Activated naive CD4-positive, alpha-beta T cell treated with Interleukin-2 at 50 U/mL for 16 hours (primary cell): ENCODE results near the gene CPHXL2.
A peak's percentile ranks its signal among the peaks of the same experiment; 100 is the strongest.

Experiments
- DNase-seq: peaks from one replicate; pipeline ENCODE4 v3.0.0-alpha.2; 2020

CPHXL2 gene

GRCh38 chr16:75640598-75640997 lies 36.2 kb downstream of the CPHXL2 start:
- DNase-seq, result no peak

- no peak for DNase-seq
Observed at GRCh38 chr16:75635036-75635435, 41.8 kb downstream of the CPHXL2 start.

GRCh38 chr16:75632857-75633256 lies 44.0 kb downstream of the CPHXL2 start:
- no peak for DNase-seq

GRCh38 chr16:75630052-75630451 lies 46.8 kb downstream of the CPHXL2 start:
- DNase-seq, result no peak

- DNase-seq, result no peak
Observed at GRCh38 chr16:75629132-75629531, 47.7 kb downstream of the CPHXL2 start.

GRCh38 chr16:75628351-75628750 lies 48.5 kb downstream of the CPHXL2 start:
- DNase-seq, result no peak

GRCh38 chr16:75627851-75628250 lies 49.0 kb downstream of the CPHXL2 start:
- DNase-seq, result no peak

GRCh38 chr16:75626806-75627205 lies 50.0 kb downstream of the CPHXL2 start:
- DNase-seq, result no peak

- no peak for DNase-seq
Observed at GRCh38 chr16:75624921-75625334, 51.9 kb downstream of the CPHXL2 start.

GRCh38 chr16:75622761-75623605 lies 53.8 kb downstream of the CPHXL2 start, which contains the start of gene ADAT1:
ADAT1 (minus strand) TSS chr16:75623281; CDS start chr16:75620799, 2,482 bp downstream.
- peak; percentile 97 for DNase-seq

GRCh38 chr16:75621170-75621477 lies 55.7 kb downstream of the CPHXL2 start:
- DNase-seq, result no peak

GRCh38 chr16:75620326-75621169 lies 56.3 kb downstream of the CPHXL2 start:
- peak; percentile 63 for DNase-seq

- DNase-seq, result no peak
Observed at GRCh38 chr16:75618780-75619179, 58.0 kb downstream of the CPHXL2 start.

GRCh38 chr16:75617121-75617520 lies 59.7 kb downstream of the CPHXL2 start:
- no peak for DNase-seq

- peak; percentile 17 for DNase-seq
Observed at GRCh38 chr16:75616521-75617010, 60.2 kb downstream of the CPHXL2 start.

- no peak for DNase-seq
Observed at GRCh38 chr16:75615619-75616018, 61.2 kb downstream of the CPHXL2 start.

GRCh38 chr16:75614066-75614897 lies 62.5 kb downstream of the CPHXL2 start:
- DNase-seq, result no peak
